NCI-H2196 (cell line): Measurements from ENCODE around the gene IL1RAPL2.
"Not testable (repeated sequence)": the region's sequence is repeated elsewhere in the genome, so short reads cannot be mapped to it uniquely, and the experiment has no call there.

Source experiments
- DNase-seq: peaks from one replicate; lab custom pipeline; 2025; ENCODE audit not compliant: unreplicated experiment; lab: John Stamatoyannopoulos, UW

The IL1RAPL2 gene

DNA sequence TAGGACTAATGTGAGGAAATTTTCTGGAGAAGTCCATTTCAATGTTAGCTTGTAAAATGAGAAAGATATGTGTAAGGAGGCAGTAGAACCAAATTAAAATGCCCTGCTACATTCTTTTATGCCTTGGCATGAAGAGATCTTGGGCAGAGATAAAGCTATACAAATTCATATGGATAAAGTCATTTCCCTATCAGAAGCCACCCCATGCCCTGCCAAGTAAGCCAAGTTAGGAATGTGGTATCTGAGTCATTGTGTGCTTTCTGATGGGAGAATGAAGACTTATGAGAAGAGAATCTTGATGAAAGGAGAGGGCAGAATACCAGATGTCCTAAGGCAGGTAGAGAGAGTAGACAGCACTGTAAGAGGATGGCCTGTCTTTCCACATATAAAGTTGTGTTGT lies 570.8 kb downstream of the IL1RAPL2 start:
- no peak for DNase-seq

DNA sequence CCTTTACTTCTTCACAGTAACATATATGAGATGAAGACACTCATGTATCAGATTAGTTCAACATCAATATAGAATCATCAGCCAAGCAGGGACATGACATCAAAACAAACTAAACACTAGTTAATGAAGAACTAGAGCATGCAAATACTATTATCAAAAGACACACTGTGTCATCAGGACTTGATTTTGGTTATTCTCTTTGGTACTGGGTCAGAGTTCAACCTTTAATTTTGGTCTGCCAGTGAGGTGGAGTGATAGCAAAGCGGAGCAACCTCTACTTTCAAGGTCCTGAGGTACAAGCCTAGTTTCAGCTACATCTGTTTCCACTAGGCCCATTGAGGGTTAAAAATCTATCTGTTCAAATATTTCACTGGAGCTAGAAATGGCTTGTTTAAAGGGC lies 584.0 kb downstream of the IL1RAPL2 start:
- DNase-seq: no peak

DNA sequence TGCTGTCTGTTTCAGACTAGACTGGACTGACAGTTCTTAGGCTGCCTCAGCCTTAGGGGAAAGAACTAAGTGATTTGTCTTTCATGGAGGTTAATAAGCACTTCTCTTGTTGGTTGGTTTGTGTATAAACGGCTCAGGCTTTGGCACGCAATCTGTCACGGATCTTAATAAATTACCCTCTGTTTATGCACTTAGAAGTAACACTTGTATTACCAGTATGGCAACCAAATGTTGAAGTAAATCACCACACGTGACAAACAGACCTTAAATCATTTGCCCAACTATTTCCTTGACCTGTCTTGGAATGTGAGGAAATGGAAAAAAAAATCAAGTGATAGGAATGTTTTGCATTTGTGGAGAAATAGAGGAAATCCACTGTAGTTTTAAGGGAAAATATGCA lies 584.6 kb downstream of the IL1RAPL2 start:
- DNase-seq: no peak

DNA sequence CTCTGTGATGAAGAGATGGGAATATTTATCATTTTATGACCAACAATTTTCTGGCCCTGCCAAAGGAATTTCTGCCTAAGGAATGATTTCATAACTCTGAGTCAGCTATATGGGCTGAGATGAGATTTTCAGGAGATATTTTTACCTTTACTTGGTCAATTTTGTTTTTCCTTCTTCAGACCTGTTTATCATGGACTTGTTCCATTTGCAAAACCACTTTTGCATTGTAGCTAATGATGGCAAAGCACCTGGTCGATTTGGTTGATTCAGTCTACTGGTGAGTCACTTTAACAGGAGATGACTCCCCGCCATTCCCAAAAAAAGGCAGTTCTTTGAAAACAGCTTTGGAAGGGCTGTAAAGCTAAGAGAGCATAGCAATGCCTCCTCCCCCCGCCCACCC lies 601.2 kb downstream of the IL1RAPL2 start:
- DNase-seq: no peak

DNA sequence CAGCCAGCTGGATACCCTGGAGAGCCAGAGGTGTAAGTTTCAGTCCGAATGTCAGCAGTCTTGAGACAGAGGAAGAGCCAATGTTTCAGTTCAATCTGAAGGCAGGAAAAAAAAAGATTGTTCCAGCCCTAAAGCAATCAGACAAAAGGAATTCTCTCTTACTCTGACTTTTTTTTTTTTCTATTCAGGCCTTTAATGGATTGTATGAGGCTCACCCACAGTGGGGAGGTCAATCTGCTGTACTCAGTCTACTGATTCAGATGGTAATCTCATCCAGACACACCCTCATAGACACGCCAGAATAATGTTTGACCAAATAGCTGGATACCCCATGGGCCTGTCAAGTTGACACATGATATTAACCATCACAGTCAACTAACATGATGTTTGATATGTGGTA lies 602.6 kb downstream of the IL1RAPL2 start:
- DNase-seq: no peak

DNA sequence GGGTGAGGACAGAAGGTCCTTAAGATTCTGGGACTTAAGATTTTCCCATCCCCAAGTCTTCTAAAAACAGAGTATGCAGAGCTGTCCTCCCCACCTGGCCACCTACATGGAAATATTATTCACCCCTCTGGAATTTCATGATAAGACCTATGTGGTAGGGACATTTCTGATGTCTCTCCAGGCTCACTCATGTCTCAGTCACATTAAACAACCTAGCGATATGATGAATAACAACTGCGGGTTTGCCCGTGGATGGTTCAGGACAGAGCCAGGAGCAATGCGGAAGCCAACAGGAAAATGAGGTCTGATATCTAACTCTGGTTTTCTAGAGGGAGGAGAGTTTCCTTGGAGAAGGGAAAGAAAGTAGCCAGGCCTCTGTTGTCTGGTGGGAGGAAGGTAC lies 607.1 kb downstream of the IL1RAPL2 start:
- no peak for DNase-seq

DNA sequence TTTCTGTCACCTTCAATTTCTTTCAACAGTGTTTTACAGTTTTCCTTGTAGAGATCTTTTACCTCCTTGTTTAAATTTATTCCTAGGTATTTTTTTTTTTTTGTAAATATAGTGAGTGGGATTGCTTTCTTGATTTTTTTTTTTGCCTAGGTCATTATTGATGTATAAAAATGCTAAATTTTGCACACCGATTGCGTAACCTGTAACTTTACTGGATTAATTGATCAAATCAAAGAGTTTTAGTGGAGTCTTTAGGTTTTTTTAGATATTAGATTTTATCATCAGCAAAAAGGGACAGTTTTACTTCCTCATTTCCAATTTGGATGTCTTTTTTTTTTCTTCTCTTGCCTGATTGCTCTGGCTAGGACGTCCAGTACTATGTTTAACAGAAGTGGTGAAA lies 613.6 kb downstream of the IL1RAPL2 start:
- no peak for DNase-seq

DNA sequence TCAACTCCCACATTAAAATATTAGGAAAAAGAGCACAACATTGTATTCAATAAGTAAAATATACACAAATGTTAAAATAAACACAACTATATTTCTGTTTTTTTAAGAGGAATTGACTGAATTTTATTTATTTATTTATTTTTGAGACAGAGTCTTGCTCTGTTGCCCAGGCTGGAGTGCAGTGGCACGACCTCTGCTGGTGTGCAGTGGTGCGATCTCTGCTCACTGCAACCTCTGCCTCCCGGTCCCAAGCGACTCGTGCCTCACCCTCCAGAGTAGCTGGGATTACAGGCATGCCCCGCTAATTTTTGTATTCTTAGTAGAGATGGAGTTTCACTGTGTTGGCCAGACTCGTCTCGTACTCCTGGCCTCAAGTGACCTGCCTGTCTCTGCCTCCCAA lies 623.1 kb downstream of the IL1RAPL2 start:
- no peak for DNase-seq

DNA sequence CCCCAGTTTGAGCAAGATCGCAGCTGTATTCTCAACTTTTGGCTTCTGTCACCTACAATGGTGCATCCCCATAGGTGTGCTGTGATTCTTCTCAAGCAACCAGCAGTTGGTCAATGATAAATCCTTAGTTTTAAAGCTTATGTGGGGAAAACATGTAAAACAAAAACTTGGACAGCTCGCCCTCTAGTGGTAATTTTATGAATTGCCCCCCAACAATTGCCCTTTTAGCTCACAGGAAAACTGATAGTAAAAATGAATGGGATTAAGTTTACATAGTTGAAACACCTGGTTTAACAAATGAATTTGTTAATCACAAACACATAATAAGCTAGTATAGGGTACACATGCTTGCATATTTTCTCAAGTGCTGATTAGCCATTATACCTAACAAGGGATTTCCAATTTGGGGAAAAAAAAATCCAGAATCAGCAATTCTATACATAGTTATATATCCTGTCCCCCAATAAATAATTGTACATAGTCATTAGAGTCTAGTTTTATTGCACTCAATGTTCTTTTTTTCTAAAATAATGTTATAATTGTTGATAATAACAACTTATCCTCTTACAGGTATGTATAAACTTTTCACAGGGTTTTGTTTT lies 624.4 kb downstream of the IL1RAPL2 start:
- DNase-seq: no peak

DNA sequence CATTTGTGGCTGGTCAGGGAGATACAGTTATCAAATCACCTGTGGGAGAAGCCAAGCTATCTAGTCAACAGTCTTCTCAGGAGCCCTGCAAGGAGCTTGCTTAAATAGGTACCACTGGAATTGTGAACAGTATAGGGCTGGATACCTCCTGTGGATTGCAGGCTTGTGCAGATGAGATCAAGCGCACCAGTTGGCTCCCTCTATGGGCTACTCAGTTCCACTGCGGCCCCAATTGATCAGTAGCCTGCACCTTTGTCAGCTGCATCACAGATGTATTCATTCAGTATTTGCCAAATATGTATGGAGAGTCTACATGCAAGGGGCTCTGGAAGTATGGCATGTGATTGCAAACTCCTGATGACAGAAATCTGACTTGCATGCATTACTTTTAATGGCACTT lies 625.9 kb downstream of the IL1RAPL2 start:
- no peak for DNase-seq

DNA sequence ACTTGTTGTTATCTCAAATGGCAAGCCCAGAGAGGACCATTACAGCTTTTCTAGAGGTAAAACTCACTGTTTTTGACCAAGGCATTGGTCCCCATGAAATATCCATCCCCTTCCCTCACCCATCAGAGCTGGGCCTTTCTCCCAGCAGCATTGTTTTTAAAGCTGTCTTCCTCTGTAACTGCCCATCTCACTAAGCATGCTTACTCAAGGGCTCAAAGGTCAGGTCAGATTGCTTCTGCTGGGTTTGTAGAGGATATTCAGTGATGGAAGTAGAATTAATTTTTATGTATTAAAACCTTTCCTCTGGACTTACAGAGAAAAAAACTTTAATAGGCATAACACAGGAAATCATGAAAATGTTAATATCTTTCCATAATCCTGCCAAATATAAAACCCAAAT lies 643.4 kb downstream of the IL1RAPL2 start:
- no peak for DNase-seq

DNA sequence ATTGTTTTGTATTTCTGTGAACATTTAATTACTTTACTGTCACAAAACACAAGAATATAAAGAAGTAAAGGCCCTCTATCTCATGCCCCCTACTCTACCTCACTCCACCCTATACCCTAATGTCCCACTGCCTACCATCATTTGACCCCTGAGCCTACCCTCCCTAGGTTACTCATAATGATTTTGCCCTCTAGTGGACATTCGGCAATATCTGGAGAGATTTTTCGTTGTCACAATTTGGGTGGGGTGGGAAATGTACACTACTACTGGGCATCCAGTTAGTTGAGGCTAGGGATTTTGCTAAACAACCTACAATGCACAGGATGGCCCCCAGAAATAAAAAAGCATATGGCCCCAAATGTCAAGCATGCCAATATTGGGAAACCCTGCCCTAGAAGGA lies 644.3 kb downstream of the IL1RAPL2 start:
- no peak for DNase-seq

DNA sequence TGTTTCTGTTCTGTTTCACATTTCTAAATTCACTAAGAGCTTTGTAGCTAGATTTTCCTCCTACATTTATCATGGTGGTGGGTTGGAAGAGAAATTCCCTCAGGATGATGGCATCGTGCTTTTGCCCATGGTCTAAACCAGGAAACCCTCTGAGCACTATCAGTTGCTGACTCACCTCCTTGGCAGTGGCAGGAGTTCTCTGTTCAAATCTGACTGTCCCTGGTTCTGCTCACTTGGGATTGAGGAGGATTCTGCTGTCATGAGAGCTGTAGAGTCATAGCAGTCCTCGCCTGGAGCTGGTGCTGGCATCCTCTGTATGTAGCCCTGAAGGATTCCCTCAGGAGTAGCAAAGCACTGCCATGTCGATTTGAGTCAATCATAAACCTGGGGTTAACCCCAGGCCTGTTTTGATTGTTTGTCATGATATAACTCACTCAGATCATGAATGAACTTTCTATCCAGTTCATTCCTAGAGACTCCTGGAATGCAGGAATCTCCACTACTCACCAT lies 645.1 kb downstream of the IL1RAPL2 start:
- no peak for DNase-seq

DNA sequence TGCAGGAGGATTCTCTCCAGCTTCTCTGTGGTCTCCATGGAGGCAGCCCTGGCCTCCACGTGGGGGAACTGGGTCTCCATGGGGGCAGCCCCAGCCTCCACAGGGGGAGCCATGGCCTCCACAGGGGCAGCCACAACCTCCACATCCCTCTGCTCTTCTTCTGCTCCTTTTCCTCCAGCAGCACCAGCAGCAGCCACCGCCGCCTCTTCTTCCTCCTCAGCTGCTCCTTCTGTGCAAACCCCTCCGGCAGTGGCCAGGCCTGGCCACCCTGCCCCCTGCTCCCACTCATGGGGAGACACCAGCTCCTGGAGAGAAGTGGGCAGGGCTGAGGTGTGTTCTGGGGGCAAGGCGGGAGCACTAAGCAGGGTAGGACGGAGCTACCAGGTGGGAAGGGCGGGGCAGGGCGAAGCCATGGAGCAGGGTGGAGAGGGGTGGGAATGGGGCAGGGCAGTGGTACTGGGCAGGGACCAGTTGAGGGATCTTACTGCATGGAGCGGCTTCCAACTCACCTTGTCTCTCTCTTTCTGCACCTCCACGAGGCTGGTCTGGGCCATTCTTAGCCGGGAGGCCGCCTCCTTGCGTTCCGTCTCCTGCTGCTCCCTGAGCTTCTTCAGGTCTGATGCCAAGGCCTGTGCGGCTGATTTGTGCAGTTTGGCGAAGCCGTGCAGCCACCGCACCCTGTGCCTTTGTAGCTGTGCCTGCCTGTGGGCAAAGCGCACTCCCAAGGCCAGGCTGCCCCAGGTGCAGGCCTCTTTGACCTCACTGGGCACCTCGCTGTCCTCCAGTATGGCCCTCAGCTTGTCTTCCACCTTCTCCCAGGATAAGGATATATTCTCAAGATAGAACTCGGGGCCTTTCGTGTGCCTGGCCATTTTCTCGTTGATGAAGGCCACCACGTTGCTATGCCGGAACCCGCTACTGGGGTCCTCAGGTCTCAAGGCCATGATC lies 653.7 kb downstream of the IL1RAPL2 start:
- DNase-seq: no peak

DNA sequence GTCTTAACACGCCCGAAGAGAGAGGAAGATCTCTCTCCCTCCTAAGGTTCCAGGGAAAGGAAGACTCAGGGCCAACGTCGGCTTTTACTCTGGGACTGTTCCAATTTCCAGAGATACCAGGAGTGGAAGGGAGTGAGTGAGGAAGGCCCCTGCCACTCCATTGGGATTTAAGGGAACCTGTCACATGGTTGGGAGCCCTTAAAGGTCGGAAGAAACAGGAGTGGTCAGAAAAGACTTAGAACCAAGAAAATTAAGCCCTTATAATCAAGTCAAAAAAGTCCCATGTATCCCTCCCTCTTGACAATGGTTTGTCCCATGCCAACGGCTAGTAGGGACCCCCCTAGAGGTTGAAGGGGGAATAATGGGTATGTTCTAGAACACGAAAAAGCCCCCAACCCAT lies 654.6 kb downstream of the IL1RAPL2 start, which contains the start of gene TEX13A:
TEX13A (minus strand) TSS at position 59 of the 400 bp plus-strand sequence. CDS start 297 bp downstream, outside the sequence.
- no peak for DNase-seq

DNA sequence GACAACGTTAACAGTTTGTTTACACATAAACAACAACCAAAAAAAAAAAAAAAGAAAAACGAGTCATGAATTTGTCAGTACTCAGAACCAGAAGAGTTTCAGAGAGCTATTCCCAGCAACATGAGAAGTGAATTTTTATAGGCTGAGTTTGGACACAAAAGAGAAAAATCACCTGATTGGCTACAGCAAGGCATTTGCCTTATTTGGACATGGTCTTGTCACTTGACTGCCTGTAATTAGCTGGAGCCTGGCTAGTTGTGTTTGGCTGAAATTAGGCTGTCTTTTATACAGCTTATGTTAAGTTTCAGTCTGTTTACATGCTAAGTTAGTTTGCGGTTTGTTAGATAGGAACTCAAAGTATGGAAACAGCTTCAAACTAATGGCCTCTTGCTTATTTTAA lies 655.4 kb downstream of the IL1RAPL2 start:
- no peak for DNase-seq

DNA sequence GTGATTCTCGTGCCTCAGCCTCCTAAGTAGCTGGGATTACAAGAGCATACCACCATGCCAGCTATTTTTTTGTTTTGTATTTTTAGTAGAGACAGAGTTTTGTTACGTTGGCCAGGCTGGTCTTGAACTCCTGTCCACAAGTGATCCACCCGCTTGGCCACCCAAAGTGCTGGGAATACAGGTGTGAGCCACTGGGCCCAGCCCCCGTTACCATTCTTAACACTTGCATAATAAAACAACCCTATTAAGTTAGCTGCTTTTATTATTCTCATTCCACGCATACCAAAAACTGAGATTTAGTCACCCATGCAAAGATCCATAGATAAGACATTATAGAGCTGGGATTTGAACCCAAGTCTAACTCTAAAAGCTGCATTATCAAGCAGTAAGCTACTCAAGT lies 660.5 kb downstream of the IL1RAPL2 start:
- DNase-seq: no peak

DNA sequence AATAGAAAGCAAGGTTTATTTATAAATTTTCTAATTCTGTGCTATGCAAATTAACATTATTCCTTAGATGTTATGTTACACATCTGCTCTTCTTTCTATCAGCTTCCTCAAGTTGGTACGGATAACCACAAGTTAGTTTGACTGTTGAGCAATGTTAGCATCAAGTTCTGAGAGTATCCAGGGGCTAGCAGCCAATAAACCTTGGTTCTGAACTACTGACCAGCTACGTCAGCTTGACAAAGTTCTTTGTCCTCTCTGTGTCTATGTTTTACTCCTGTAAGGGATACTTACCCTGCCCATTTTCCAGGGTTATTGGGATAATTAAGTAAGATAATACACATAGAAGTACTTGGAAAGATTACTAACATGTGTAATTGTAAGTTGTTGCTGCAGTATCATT lies 662.6 kb downstream of the IL1RAPL2 start:
- DNase-seq: no peak

DNA sequence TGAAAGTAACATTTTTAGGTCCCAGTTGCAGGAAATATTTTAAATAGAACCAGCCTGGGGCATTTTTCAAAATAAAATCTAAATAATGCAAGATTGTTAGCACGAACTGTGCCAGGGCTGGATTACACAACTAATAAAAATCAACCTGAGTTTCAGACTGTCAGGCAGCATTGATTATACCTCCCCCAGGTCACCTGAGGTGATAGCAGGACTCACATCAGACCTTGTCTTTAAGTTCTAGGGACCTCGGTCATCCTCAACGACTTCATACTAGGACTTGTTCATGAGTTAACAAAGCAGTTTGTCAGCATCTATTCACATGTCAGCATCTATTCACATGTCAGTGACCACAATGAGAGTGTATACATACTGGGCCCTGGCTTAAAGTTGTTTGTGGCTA lies 663.1 kb downstream of the IL1RAPL2 start:
- DNase-seq: no peak

DNA sequence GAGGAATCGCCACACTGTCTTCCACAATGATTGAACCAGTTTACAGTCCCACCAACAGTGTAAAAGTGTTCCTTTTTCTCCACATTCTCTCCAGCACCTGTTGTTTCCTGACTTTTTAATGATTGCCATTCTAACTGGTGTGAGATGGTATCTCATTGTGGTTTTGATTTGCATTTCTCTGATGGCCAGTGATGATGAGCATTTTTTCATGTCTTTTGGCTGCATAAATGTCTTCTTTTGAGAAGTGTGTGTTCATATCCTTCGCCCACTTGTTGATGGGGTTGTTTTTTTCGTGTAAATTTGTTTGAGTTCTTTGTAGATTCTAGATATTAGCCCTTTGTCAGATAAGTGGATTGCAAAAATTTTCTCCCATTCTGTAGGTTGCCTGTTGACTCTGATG lies 671.4 kb downstream of the IL1RAPL2 start:
- not testable (repeated sequence) for DNase-seq

DNA sequence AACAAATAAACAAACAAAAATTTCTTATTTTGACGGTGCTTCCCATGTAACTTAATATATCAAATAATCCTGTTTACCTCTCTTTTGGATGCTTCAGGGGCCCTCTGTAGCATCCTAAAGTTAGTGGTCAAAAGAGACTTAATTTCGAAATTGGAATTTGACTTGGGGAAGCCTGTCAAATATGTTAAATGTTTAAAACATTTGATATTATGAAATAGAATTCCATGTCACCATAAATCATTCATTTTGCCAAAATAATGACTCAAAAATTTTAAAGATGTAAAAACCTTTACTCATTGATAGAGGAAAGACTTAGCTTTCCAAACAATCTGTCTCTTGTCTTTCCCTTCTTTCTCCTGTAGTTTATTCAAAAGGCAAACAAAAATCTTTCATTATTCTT lies 675.1 kb downstream of the IL1RAPL2 start:
- DNase-seq: no peak
